B cell (primary cell): ENCODE measurements around the gene NPEPL1.

Experiments used
- CTCF ChIP-seq: fragments of 200-600 bp; IDR thresholded peaks from one replicate; pipeline ENCODE4 v1.8.0; 2022; ENCODE audit warnings: antibody characterized with exemption, mild to moderate bottlenecking
- EZH2 ChIP-seq: IDR thresholded peaks from 2 replicates; pipeline ENCODE4 v1.6.1; 2012; ENCODE audit warnings: borderline replicate concordance, low read depth, mild to moderate bottlenecking, moderate library complexity, low read length; ENCODE audit not compliant: insufficient read depth, poor library complexity, severe bottlenecking

- TF ChIP-seq CTCF: no peak
- TF ChIP-seq EZH2: no peak
Measured at GRCh38 chr20:58675641-58676040, 17.0 kb upstream of the NPEPL1 start.
